PC-9 (cell line): Measurements from ENCODE around the gene HIKESHI.

Source experiments
- CTCF ChIP-seq: fragments of 200-600 bp; sonication (generic); conservative IDR thresholded peaks from 2 replicates; pipeline ENCODE4 v1.6.1; 2017; ENCODE audit warnings: mixed run types, antibody characterized with exemption, mild to moderate bottlenecking, moderate library complexity
- EZH2 ChIP-seq: fragments of 200-600 bp; sonication (generic); IDR thresholded peaks from 2 replicates; pipeline ENCODE4 v1.8.0; 2017; ENCODE audit warnings: antibody characterized with exemption, low read depth

GRCh38 chr11:86374069-86374468 lies 72.0 kb downstream of the HIKESHI start:
- no peak for TF ChIP-seq CTCF
- TF ChIP-seq EZH2, result no peak
